GM18511 (cell line): ENCODE results near the gene FANCI.

Experiments used
- ATAC-seq: cut with Tn5 transposase; IDR thresholded peaks from one replicate; pipeline ENCODE4 v1.9.1; 2021; ENCODE audit warnings: mild to moderate bottlenecking, moderate library complexity; ENCODE audit not compliant: unreplicated experiment

Gene FANCI

GRCh38 chr15:89243691-89244573 lies at the start of gene FANCI:
Gene FANCI (plus strand): TSS chr15:89243979. CDS start chr15:89247648, 3,669 bp downstream.
- peak; percentile 96 for ATAC-seq

DNA sequence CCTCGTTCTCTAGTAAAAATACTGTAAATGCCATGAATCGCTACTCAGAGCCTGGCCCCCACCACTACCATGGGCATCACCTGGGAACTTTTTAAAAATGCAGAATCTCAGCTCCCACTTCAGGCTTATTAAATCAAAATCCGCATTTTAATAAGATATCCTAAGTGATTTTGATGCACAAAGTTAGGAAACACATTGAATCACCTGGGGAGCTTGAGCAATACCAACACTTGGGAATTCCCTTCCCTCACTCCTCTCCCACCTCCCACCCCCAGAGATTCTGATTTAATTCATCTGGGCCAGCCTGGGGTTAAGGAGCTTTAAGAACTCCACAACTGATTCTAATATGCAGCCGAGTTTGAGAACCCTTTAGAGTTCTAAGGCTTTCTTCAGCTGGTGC lies 49.2 kb upstream of the FANCI start:
- ATAC-seq: no peak

DNA sequence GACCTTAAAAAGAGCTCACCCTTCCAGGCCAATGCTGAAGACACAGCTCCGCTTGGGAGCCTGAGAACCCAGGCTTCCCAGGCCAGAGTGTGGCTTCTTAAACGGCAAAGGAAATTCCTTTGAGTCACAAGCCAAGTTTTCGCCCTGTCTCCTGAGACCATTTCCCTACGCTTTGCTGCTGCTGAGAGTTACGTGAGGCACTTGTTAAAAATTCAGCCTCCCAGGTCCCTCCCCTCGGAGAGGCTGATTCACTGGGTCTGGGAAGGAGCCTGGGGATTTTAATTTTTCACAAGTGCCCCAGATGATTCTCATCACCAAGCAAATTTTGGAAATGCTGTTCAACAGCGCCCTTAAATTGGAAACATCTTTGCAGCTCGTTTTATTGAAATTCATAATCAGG lies 47.9 kb upstream of the FANCI start:
- no peak for ATAC-seq

GRCh38 chr15:89196241-89196640 lies 47.5 kb upstream of the FANCI start:
- ATAC-seq: no peak

GRCh38 chr15:89196994-89197393 lies 46.8 kb upstream of the FANCI start:
- no peak for ATAC-seq

DNA sequence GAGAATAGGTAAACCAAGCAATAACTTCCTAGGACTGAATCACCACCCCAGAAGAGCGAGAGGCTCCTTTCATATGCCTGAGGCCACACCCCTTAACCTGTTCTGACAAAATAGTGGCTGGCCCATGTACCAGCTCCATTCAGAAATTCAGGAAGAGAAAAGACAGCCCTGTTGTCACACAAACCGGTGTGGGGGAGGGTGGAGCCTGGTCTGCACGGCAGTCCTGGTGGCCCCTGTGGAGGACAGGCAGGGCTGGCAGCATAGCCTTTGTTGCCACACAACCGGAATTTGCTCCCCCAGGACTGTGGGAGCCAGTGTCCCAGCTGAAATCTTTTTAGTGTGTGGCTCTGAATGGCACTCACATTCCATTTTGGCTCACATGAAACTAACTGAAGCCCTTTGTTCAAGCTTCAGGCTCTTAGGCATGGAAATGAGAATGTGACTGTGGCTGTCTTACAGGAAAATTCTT lies 46.2 kb upstream of the FANCI start:
- no peak for ATAC-seq

DNA sequence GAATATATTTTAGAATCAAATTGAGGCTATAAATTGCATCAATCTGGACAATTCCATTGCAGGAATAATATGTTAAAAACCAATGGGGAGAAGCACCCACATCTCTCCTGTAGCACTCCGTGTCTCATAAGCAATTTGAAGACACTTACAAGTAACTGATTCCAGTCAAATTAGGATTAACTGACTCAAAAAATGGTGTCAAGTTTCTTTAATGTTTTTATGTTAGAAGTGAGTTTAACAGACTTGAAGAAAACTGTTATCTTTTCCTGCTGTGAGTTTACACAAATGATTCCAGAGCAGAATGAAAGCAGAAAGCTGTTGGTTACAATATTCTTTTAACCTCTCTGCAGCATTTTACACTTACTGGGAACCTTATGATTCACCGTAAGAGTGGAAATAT lies 45.6 kb upstream of the FANCI start:
- ATAC-seq: no peak

GRCh38 chr15:89198934-89199333 lies 44.8 kb upstream of the FANCI start:
- no peak for ATAC-seq

DNA sequence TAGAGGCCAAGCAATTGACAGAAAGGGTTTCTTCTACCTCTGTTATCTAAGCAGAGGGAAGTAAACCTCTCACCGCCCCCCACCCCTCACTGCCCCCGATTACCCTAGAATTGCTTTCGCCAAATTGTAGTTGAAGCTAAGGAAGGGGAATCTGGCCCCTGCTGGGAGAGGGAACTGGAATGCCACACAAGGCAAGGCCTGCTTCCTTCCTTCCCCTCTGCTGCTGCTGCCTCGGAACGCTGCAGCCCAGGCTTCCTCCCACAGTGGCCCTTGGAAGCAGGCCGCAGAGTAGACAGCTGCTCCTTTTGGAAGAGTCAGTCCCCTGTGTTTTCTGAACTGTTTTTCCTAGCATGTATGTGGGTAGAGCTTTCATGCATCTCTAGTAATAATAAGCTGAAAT lies 44.0 kb upstream of the FANCI start:
- no peak for ATAC-seq

- ATAC-seq: no peak
These were observed 43.6 kb upstream of the FANCI start for GRCh38 chr15:89200182-89200581.

DNA sequence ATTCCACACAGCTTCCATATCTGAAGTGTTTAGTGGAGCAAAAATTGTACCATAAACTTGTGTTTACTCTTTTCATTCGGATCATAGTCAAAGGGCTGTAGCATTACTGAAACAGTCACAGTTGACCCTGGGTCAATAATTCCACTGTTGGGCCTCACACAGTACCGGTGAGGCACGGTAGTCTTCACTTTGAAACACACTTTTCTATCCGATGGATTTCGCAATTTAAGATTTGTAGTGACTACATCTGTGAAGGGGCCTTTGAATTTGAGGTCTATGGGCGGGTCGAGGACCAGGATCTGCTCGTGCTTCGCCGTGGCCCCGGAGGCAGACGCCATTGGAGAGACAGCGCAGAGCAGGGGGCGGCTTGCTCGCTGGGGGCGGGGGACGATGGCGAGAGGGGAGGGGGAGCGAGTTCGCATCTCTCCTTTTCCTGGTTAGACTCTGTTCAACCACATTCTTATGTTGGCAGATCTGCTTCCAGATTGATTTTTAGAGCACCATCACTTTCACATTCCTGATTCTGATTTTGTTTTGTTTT lies 42.2 kb upstream of the FANCI start:
- ATAC-seq: no peak

DNA sequence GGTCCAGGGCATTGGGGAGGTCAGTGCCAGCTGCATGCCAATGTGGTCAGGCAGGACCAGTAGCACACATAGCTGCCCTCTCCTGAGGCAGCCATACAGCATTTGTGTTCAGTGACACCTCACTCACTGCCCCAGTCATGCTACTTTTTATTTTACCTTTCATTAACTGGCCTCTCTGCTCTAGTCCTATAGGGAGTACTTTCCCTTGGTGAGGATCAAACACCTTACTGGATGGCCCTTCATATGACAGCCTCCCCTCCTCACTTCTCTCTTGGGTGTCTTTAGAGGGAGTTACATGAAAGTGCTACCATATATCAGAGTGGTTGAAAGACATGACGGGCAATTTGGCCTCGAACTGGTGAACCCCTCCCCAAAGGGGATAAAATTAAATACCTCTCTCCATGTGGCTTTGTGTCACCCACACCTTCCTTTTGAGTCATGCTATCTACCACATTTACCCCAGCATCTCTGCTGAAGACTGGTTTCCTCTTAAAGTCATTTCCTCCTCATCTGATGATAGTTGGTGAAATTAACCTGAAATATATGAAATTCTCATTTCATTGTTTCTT lies 40.0 kb upstream of the FANCI start:
- ATAC-seq: no peak

- ATAC-seq: no peak
These were observed 37.7 kb upstream of the FANCI start for GRCh38 chr15:89205991-89206585.

DNA sequence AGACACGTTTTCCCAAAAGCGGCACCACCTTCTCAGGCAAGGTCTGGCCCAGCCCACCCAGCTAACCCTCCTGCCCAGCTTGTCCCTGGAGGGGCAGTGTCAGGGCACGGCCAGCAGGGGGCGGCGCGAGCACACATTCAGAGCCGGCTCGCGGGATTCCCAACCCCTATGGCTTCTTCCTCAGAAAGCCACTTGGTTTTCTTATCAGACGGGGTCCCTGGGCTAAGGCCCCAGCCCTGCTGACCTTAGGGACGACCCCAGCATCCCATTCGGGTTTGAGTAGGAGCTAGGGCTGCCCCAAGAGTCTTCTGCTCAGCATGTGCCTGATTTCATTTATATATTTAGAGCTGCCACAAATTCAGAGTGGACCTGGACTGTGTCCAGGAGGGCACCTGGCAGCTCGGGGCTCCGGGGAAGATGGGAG lies 36.9 kb upstream of the FANCI start:
- peak; percentile 78 for ATAC-seq

DNA sequence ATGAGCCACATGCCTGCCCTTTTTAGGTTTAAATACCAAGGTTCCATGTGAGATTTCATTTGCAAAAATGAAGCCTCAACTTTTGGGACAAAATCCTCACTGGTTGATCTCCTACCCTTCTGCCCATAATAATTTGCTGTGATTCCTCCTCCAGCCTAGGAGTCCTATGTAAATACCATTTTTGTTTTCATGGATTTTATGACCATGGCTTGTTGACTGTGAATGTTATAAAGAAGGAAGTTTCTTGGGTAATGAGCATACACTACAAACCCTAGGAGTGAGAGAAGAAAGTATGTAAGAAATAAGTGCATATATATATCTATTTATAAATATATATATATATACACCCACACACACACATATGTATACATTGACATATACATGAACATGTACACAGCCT lies 35.5 kb upstream of the FANCI start:
- ATAC-seq: no peak

GRCh38 chr15:89209057-89209456 lies 34.7 kb upstream of the FANCI start:
- ATAC-seq: no peak

GRCh38 chr15:89211678-89212170 lies 32.1 kb upstream of the FANCI start:
- no peak for ATAC-seq

DNA sequence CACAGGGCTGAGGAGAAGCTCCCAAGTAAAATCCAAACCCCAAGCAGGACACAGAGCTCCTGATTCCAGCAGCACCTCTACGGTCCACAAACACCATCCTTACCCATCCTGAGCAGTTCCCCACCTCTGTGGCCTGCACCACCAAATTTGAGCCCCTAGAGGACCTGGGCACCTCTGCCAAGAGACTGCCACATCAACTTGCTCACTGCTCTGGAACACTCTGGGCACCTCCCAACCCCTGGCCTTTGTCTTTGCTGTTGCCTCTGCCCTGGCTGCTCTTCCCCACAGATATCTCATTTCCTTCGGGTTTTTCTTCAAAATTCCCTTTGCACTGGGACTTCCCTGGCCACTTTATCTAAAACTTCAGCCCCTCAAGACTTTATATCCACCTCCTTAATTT lies 28.2 kb upstream of the FANCI start:
- no peak for ATAC-seq

GRCh38 chr15:89217031-89217430 lies 26.7 kb upstream of the FANCI start:
- ATAC-seq: no peak

- ATAC-seq: no peak
These were observed 25.9 kb upstream of the FANCI start for GRCh38 chr15:89217686-89218376.

GRCh38 chr15:89218531-89218930 lies 25.2 kb upstream of the FANCI start:
- ATAC-seq: no peak
